ENCODE measurements around the gene PAOX. TPM values are rescaled to one million over a fixed set of nuclear protein-coding genes. Genes with fewer than 3 reads are reported as not detected.

The PAOX gene
- total and polyA plus RNA-seq, 2 donors (not counting 1 experiment from before 2014, with no cell fraction given) = 2.4 to 9.2 TPM

- Histone ChIP-seq H3K4me3 (replicated peaks in 1 of 4; ENCODE audit: control extremely low read depth in 1 of 4, insufficient read depth in 1 of 4, low read depth in 3 of 4, low read length in 4 of 4) (no peak overlapping the region), H3K4me2 (ENCODE audit: extremely low read depth, insufficient read depth, low read length) (no peak overlapping the region), H3K4me1 (ENCODE audit: control insufficient read depth, extremely low read depth, insufficient read depth, low read length) (peaks cover 2% of the 10 kb centered on the region), H3K36me3 (ENCODE audit: control insufficient read depth, insufficient read depth, low read length) (peaks cover 4% of the 10 kb centered on the region), H3K9me3 (ENCODE audit: control insufficient read depth, insufficient read depth, low read depth, low read length) (no peaks in the 10 kb centered on the region), H3K27me3 (ENCODE audit: control insufficient read depth, insufficient read depth, low read length) (no peaks in the 10 kb centered on the region), H3K79me2 (ENCODE audit: control insufficient read depth, insufficient read depth, low read length) (no peaks in the 10 kb centered on the region), H4K20me1 (ENCODE audit: control insufficient read depth, extremely low read depth, insufficient read depth, low read length) (no peaks in the 10 kb centered on the region), H3K27ac (ENCODE audit: insufficient read depth, low read length) (no peak overlapping the region), H3K9ac (ENCODE audit: insufficient read depth, low read length) (no peak overlapping the region), H2AFZ (ENCODE audit: low read length) (no peak overlapping the region)
- TF ChIP-seq EZH2 (IDR thresholded peaks at IDR 0.05; ENCODE audit: low read length, missing control alignments) (no peak), CTCF (conservative IDR thresholded peaks at IDR 0.05 in 1 of 2, IDR thresholded peaks at IDR 0.05 in 1 of 2; ENCODE audit: low read depth in 1 of 2, low read length in 2 of 2) (no peak)
- no peak for DNase-seq (ENCODE audit: low read depth in 2 of 2)
These were observed 19.0 kb upstream of the PAOX start for GRCh38 chr10:133359972-133360610.

DNA sequence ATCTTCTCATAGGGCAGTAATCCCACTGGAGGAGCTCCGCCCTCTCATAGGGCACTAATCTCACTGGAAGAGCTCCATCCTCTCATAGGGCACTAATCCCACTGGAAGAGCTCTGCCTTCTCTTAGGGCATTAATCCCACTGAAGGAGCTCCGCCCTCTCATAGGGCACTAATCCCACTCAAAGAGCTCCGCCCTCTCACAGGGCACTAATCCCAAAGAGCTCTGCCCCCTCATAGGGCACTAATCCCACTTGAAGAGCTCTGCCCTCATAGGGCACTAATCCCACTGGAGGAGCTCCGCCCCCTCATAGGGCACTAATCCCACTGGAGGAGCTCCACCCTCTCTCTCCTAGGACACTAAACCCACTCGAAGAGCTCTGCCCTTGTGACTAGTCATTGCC, 17.8 kb upstream of the PAOX start:
- H3K9ac ChIP-seq (ENCODE audit: insufficient read depth, low read length) = no peak overlapping the region
- H3K36me3 ChIP-seq (ENCODE audit: control insufficient read depth, insufficient read depth, low read length) = peaks cover 14% of the 10 kb centered on the region
- no peak overlapping the region for H2AFZ ChIP-seq (ENCODE audit: low read length)
- no peaks in the 10 kb centered on the region for H3K27me3 ChIP-seq (ENCODE audit: control insufficient read depth, insufficient read depth, low read length)
- no peak for DNase-seq (ENCODE audit: low read depth in 2 of 2)
- no peak overlapping the region for H3K4me3 ChIP-seq (replicated peaks in 1 of 4; ENCODE audit: control extremely low read depth in 1 of 4, insufficient read depth in 1 of 4, low read depth in 3 of 4, low read length in 4 of 4)
- no peak overlapping the region for H3K4me2 ChIP-seq (ENCODE audit: extremely low read depth, insufficient read depth, low read length)
- H4K20me1 ChIP-seq (ENCODE audit: control insufficient read depth, extremely low read depth, insufficient read depth, low read length) = no peaks in the 10 kb centered on the region
- no peaks in the 10 kb centered on the region for H3K9me3 ChIP-seq (ENCODE audit: control insufficient read depth, insufficient read depth, low read depth, low read length)
- no peaks in the 10 kb centered on the region for H3K79me2 ChIP-seq (ENCODE audit: control insufficient read depth, insufficient read depth, low read length)
- TF ChIP-seq EZH2 (IDR thresholded peaks at IDR 0.05; ENCODE audit: low read length, missing control alignments) (no peak), CTCF (conservative IDR thresholded peaks at IDR 0.05 in 1 of 2, IDR thresholded peaks at IDR 0.05 in 1 of 2; ENCODE audit: low read depth in 1 of 2, low read length in 2 of 2) (no peak)
- peaks cover 2% of the 10 kb centered on the region for H3K4me1 ChIP-seq (ENCODE audit: control insufficient read depth, extremely low read depth, insufficient read depth, low read length)
- no peak overlapping the region for H3K27ac ChIP-seq (ENCODE audit: insufficient read depth, low read length)

- H3K4me3 ChIP-seq (replicated peaks in 1 of 4; ENCODE audit: control extremely low read depth in 1 of 4, insufficient read depth in 1 of 4, low read depth in 3 of 4, low read length in 4 of 4) = no peak overlapping the region
- no peaks in the 10 kb centered on the region for H3K9me3 ChIP-seq (ENCODE audit: control insufficient read depth, insufficient read depth, low read depth, low read length)
- no peak overlapping the region for H3K27ac ChIP-seq (ENCODE audit: insufficient read depth, low read length)
- H3K79me2 ChIP-seq (ENCODE audit: control insufficient read depth, insufficient read depth, low read length) = no peaks in the 10 kb centered on the region
- H3K36me3 ChIP-seq (ENCODE audit: control insufficient read depth, insufficient read depth, low read length) = peaks cover 16% of the 10 kb centered on the region
- TF ChIP-seq EZH2 (IDR thresholded peaks at IDR 0.05; ENCODE audit: low read length, missing control alignments) (no peak), CTCF (conservative IDR thresholded peaks at IDR 0.05 in 1 of 2, IDR thresholded peaks at IDR 0.05 in 1 of 2; ENCODE audit: low read depth in 1 of 2, low read length in 2 of 2) (no peak)
- no peak overlapping the region for H3K4me2 ChIP-seq (ENCODE audit: extremely low read depth, insufficient read depth, low read length)
- no peak for DNase-seq (ENCODE audit: low read depth in 2 of 2)
- peaks cover 2% of the 10 kb centered on the region for H3K4me1 ChIP-seq (ENCODE audit: control insufficient read depth, extremely low read depth, insufficient read depth, low read length)
- H2AFZ ChIP-seq (ENCODE audit: low read length) = no peak overlapping the region
- H4K20me1 ChIP-seq (ENCODE audit: control insufficient read depth, extremely low read depth, insufficient read depth, low read length) = no peaks in the 10 kb centered on the region
- no peak overlapping the region for H3K9ac ChIP-seq (ENCODE audit: insufficient read depth, low read length)
- no peaks in the 10 kb centered on the region for H3K27me3 ChIP-seq (ENCODE audit: control insufficient read depth, insufficient read depth, low read length)
These were observed 17.2 kb upstream of the PAOX start for GRCh38 chr10:133361773-133362441.
